Natural killer cell (primary cell): ENCODE measurements around the gene DUSP18. TPM values are rescaled to one million over a fixed set of nuclear protein-coding genes. Genes with fewer than 3 reads are reported as not detected.

Experiments
- ATAC-seq, 3 donors: fragments of 150-1000 bp in 2 of 3; fragments of 200-7000 bp in 1 of 3; cut with Tn5 transposase; 1 replicate in 1 of 3; 2 replicates in 2 of 3; pipeline ENCODE4 v1.10.0; 2021; ENCODE audit warnings: mild to moderate bottlenecking in 2 of 3, moderate library complexity in 2 of 3
- DNase-seq, 2 donors: peaks; one replicate each; pipeline versions ENCODE4 v3.0.0 to v3.0.0-alpha.2; 2013 to 2021; ENCODE audit warnings: mixed read lengths in 1 of 2
- H3K27ac ChIP-seq: one replicate; pipeline ENCODE4 v1.5.1; 2013; ENCODE audit warnings: mild to moderate bottlenecking, low read length
- H3K27me3 ChIP-seq: one replicate; pipeline ENCODE4 v1.6.1; 2013; ENCODE audit warnings: low read length; ENCODE audit not compliant: control insufficient read depth, insufficient read depth
- H3K36me3 ChIP-seq: one replicate; pipeline ENCODE4 v1.6.1; 2013; ENCODE audit warnings: low read length; ENCODE audit not compliant: control insufficient read depth, insufficient read depth
- H3K4me1 ChIP-seq: one replicate; pipeline ENCODE4 v1.6.1; 2013; ENCODE audit warnings: low read length; ENCODE audit not compliant: control insufficient read depth, insufficient read depth
- H3K4me3 ChIP-seq: one replicate; pipeline ENCODE4 v1.5.1; 2013; ENCODE audit warnings: low read length
- H3K9me3 ChIP-seq: one replicate; pipeline ENCODE4 v1.6.1; 2013; ENCODE audit warnings: low read length; ENCODE audit not compliant: control insufficient read depth, insufficient read depth
- H3K27ac Mint-ChIP-seq, 2 donors: one replicate each; pipeline ENCODE4 v1.8.0; 2022; ENCODE audit warnings: mild to moderate bottlenecking in 2 of 2, mixed read lengths in 2 of 2, moderate library complexity in 1 of 2
- H3K27me3 Mint-ChIP-seq, 2 donors: one replicate each; pipeline ENCODE4 v1.8.0; 2022; ENCODE audit warnings: low read depth in 2 of 2, mixed read lengths in 2 of 2
- H3K36me3 Mint-ChIP-seq: one replicate; pipeline ENCODE4 v1.8.0; 2022; ENCODE audit warnings: mixed read lengths
- H3K4me1 Mint-ChIP-seq, 2 donors: one replicate each; pipeline ENCODE4 v1.8.0; 2022; ENCODE audit warnings: mixed read lengths in 2 of 2
- H3K4me3 Mint-ChIP-seq: one replicate; pipeline ENCODE4 v1.8.0; 2022; ENCODE audit warnings: mild to moderate bottlenecking, moderate library complexity, mixed read lengths
- H3K9me3 Mint-ChIP-seq, 2 donors: one replicate each; pipeline ENCODE4 v1.8.0; 2022; ENCODE audit warnings: mixed read lengths in 2 of 2
- WGBS: methylation state at CpG from one replicate; pipeline ENCODE4 v1.1.7; 2013; ENCODE audit warnings: missing lambda C conversion rate; ENCODE audit not compliant: insufficient coverage; 5-methylcytosine and 5-hydroxymethylcytosine counted together
- intact Hi-C: fragments of 100-400 bp; cut with micrococcal nuclease; formaldehyde crosslinking; loops from one replicate; pipeline ENCODE4 v1.14.2; 2022
- total RNA-seq, 4 donors: library from RNA; stranded (reverse); fragments of 120-200 nt in 1 of 4; gene quantifications; one replicate each; pipeline versions ENCODE4 v1.2.3 to v1.2.4, GENCODE V29; 2013 to 2022
- TF ChIP-seq, protein P1 (sequence below): fragments of 200-600 bp; IDR thresholded peaks from one replicate; pipeline ENCODE4 v1.8.0; 2022; ENCODE audit warnings: antibody characterized with exemption

The DUSP18 gene
- total RNA-seq, 3 donors from 2014 or later (not counting 1 experiment from before 2014, with no cell fraction given), result 10.2 to 12.8 (median 10.5) TPM

DNA sequence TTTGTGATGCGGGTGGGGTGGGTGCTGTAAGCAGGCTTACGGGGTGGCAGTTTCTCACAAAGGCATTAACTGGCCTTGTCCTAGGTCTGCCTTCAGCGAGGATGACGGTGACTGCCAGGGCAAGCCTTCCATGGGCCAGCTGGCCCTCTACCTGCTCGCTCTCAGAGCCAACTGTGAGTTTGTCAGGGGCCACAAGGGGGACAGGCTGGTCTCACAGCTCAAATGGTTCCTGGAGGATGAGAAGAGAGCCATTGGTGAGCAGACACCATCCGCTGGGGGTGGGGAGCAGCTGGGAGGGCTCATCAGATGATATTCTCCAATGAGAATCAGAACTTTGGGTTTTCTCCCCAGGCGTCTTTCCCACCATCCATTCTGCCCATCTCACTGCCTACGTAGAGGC is 54.9 kb downstream of the DUSP18 start:
- H3K4me1 Mint-ChIP-seq, result peaks cover 0 to 6% of the 10 kb centered on the region in 2 donors
- peaks cover 0 to 7% of the 10 kb centered on the region in 2 donors for H3K27me3 Mint-ChIP-seq
- 93% methylated on average over 8 of the region's 8 CpGs for WGBS
- no peak overlapping the region for H3K4me3 Mint-ChIP-seq
- Histone ChIP-seq H3K4me1 (peaks cover 21% of the 10 kb centered on the region), H3K36me3 (no peaks in the 10 kb centered on the region), H3K27ac (no peak overlapping the region), H3K9me3 (no peaks in the 10 kb centered on the region), H3K4me3 (no peak overlapping the region), H3K27me3 (no peaks in the 10 kb centered on the region)
- DNase-seq (no peak), ATAC-seq (no peak)
- no peaks in the 10 kb centered on the region for H3K9me3 Mint-ChIP-seq
- no peaks in the 10 kb centered on the region for H3K36me3 Mint-ChIP-seq
- TF ChIP-seq, protein P1, sequence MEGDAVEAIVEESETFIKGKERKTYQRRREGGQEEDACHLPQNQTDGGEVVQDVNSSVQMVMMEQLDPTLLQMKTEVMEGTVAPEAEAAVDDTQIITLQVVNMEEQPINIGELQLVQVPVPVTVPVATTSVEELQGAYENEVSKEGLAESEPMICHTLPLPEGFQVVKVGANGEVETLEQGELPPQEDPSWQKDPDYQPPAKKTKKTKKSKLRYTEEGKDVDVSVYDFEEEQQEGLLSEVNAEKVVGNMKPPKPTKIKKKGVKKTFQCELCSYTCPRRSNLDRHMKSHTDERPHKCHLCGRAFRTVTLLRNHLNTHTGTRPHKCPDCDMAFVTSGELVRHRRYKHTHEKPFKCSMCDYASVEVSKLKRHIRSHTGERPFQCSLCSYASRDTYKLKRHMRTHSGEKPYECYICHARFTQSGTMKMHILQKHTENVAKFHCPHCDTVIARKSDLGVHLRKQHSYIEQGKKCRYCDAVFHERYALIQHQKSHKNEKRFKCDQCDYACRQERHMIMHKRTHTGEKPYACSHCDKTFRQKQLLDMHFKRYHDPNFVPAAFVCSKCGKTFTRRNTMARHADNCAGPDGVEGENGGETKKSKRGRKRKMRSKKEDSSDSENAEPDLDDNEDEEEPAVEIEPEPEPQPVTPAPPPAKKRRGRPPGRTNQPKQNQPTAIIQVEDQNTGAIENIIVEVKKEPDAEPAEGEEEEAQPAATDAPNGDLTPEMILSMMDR, result no peak
- intact Hi-C loops, result no loop called here
- H3K27ac Mint-ChIP-seq, result no peak overlapping the region

Other genes starting within 250 kb of the DUSP18 start
- gene MTFP1, start 242.1 kb downstream of the DUSP18 start, total RNA-seq, result 10 to 100 TPM; 15.7 to 17.5 (median 17.2) TPM
- gene SEC14L3, start 195.9 kb downstream of the DUSP18 start, total RNA-seq, result not detected
- gene SEC14L4, start 162.2 kb downstream of the DUSP18 start, total RNA-seq, result not detected
- gene SEC14L6, start 121.1 kb downstream of the DUSP18 start, total RNA-seq, result under 1 TPM in 2 of 3 donors, not detected in 1; 0.18 to 0.23 TPM
- gene GAL3ST1, start 93.2 kb downstream of the DUSP18 start, total RNA-seq, result not detected
- 10 to 100 TPM; 30.9 to 39.7 (median 34.9) TPM for gene PES1, start 76.0 kb downstream of the DUSP18 start, total RNA-seq
- 1 to 10 TPM in 1 of 3 donors, under 1 TPM in 2; 0.42 to 1.2 (median 0.95) TPM for gene TCN2, start 60.7 kb downstream of the DUSP18 start, total RNA-seq
- gene SLC35E4, start 32.1 kb downstream of the DUSP18 start, total RNA-seq, result 1 to 10 TPM; 2.9 to 5.8 (median 2.9) TPM
- 1 to 10 TPM in 1 of 3 donors, under 1 TPM in 2; 0.65 to 1.2 (median 0.79) TPM for gene OSBP2, start 27.0 kb upstream of the DUSP18 start, total RNA-seq